Activated gamma-delta T cell treated with Interleukin-2 at 50 U/mL for 16 hours (primary cell): ENCODE data around the gene EPHA3.

Experiments
- DNase-seq: peaks from one replicate; pipeline ENCODE4 v3.0.0-alpha.2; 2020

EPHA3 gene

DNA sequence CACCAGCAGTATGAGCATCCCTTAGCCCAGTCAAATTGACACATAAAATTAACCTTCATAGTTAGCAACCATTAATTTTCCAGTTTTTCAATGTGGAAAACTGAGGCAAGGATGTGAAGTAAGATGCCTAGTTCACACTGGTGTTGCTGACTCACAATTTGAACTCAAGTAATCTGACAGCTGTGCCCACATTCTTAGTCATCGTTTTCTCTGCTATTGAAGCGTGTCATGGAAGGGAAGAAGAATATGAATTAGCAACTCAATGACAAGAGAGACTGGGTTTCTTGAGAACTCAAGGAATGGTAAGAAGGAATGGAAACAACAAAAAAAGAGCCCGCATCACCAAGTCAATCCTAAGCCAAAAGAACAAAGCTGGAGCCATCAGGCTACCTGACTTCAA is 261.4 kb downstream of the EPHA3 start:
- DNase-seq = no peak

- no peak for DNase-seq
These were observed 265.0 kb downstream of the EPHA3 start for GRCh38 chr3:89372456-89372855.

DNA sequence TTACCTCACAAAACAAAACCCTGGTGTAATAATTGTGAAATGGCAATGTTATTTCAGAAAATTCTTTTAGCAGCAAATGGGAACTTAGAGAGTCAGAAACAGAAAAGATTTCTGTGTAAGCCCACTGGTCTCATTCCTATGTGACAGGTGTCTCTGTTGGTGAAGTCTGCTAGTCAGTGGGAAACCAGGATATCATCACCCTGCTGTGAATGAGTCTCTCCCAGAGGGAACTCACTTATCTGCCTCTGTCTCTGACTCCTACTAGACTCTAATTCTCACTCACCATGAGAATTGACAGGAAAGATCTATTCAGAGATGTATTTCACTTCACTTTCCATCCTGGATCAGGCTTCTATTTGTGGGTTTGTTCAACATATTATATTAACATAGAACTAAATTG is 266.0 kb downstream of the EPHA3 start:
- DNase-seq = no peak

DNA sequence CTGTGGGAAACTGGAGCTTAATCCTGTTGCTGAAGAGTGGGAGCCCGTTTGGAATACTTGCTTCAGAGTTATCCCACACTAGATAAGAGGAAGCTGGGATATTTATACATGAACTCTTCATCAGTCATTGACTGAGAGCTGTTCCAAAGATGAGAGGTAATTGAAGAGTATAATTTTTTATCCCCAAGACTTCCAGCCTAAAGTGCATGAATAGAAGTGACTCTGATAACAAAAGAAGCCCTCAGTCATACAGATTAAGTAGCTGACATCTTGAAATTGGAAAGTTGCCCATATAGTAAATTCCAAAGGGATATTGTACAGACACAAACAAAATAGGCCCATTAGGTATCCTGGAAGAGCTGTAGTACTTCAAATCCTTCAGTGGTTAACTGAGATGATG is 268.0 kb downstream of the EPHA3 start:
- no peak for DNase-seq

GRCh38 chr3:89380016-89380415 is 272.6 kb downstream of the EPHA3 start:
- no peak for DNase-seq

DNA sequence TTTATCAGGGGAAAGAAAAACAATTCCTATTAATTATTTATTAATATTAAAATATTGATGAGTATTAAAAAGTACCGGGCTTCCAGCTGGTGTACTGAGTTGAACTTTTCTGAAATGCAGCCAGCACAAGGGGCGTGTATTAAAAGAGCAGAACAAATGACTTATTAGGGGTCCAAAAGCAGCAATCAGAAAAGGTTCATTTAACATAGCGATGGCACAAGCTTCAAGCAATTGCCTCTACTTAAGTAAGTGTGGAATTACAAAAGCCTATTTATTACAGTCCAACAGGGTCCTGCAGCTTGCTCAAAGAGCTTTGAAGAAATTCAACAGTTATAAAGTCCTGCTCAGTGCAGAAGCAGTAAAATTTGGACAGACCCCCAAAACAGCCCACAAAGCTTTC is 285.6 kb downstream of the EPHA3 start:
- no peak for DNase-seq

- DNase-seq = no peak
These were observed 288.0 kb downstream of the EPHA3 start for GRCh38 chr3:89395456-89395855.

- no peak for DNase-seq
These were observed 288.6 kb downstream of the EPHA3 start for GRCh38 chr3:89395996-89396395.

- no peak for DNase-seq
These were observed 294.6 kb downstream of the EPHA3 start for GRCh38 chr3:89402051-89402450.

DNA sequence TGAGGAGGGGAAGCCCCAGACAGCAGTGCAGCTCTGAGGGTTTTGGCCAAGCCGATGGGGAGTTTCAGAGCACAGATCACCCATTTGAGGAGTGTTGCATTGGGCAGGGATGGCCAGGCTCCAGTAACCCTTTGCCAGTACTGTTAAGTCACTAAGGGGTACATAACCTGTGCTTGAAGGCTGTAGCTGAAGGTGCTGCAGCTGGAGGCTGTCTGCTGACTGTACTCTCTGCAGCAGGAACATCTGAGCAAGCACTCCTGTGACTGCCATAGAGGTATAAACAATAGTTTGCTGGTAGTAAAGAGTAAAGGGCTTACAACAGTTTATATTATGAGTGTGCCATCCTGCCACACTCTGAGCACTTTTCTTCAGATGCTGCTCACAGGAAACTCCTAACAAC is 297.8 kb downstream of the EPHA3 start:
- no peak for DNase-seq

GRCh38 chr3:89405593-89405992 is 298.2 kb downstream of the EPHA3 start:
- no peak for DNase-seq

DNA sequence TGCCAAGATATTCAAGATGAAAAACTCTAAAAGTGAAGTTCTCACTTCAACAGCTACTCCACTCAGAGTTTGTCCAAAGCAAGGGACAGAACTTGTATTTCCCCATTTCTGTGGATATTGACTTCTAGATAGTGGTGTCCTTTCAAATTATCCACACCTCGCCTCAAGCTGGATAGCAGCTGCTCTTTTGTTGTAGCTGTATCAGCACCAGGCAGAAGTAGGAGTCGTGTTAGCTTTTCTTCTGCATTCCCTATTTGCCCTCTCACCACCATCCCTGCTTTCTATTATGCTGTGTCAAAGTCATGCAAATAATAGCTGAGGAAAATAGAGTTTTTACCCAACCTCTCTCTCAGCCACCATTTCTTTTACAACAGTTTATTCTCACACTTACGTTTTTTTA is 303.8 kb downstream of the EPHA3 start:
- DNase-seq = no peak

- DNase-seq = no peak
These were observed 306.8 kb downstream of the EPHA3 start for GRCh38 chr3:89414270-89414669.

GRCh38 chr3:89419647-89420241 is 312.3 kb downstream of the EPHA3 start:
- no peak for DNase-seq

DNA sequence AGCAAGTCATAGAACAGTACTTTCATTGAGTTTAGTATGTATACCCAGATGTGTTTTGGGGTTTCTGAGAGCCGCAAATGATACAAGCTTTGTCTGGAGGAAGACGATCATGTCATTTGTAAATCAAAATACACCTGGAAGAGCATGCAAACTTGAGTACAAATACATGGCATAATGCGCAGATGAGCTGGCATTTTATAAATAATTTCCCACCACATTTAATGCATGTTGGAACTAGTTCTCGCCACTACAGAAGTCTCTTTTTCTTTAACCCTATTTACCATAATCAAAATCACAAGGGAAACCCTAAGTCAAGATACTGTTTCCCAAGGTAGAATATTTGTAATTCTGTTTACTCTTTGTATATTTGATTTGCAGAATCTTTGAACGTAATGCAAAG is 318.6 kb downstream of the EPHA3 start:
- DNase-seq = no peak

DNA sequence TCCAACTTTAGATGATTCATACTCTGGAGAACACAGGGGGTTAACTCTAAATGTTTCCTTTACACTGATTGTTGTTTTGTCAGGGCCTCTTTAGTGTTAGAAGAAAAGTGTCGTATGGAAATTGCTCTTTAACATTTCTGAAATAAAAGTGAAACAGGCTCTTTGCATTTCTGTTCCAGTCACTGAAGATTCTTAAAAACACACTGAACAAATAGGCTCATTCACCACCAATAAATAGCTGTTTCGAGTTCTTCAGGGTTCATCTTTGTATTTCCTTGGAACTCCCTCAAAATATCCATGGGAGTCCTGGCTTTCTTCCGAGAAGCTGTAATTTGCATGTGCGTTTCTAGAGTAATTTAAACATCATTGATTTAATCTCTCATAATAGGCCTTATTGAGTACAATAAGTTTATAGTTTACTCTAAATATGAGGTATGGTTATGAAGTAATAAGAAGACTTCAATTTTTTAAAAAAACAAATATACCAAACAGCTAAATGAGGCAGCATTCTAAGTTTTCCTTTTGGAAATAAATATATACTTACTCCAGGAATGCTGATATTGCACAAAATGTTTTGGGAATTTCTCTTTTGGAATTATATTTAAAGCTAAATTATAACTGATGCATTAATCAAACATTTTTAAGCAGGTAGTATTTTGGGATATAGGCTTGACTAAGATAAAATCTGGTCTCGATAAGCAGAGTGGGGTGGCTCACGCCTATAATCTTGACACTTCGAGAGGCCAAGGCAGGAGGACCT is 327.4 kb downstream of the EPHA3 start:
- no peak for DNase-seq

- DNase-seq = no peak
These were observed 329.4 kb downstream of the EPHA3 start for GRCh38 chr3:89436846-89437245.

DNA sequence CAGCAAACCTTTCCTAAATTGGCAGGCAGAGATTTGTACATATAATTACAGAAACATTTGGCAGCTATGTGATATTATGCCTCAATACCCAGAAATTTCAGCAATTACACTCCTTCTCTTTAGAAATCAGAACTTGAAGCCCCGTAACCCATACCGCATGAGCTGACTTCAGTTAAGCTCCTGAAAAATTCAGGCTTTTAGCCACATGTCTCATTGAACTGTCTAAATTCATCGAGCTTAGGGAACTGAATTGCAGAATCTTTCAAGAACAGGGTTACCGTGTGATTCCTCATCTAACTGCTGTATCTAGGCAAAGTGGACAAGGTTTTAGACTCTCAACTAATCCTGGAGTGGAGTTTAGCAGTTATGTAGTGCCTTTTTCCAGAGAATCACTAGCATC is 333.0 kb downstream of the EPHA3 start:
- DNase-seq = no peak

DNA sequence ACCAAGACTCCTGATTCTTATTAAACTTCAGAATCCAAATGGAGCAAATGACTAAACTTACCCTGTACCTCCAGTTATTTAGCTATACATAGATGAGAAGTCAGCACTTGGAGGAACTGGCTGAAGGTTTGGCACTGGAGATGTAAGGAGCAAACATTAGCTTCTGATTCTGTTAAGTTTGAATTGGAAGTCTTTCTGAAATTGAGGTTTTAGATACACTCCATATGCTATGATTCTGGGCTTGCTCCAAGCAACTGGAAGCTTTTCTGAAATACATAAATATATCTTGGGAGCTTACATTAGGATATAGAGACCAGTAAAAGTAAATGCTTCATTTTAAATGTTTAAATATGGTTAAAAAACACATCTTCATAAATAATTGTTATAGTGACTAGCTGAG is 333.7 kb downstream of the EPHA3 start:
- no peak for DNase-seq

GRCh38 chr3:89446593-89446992 is 339.2 kb downstream of the EPHA3 start:
- no peak for DNase-seq

- DNase-seq = no peak
These were observed 339.8 kb downstream of the EPHA3 start for GRCh38 chr3:89447243-89447642.

DNA sequence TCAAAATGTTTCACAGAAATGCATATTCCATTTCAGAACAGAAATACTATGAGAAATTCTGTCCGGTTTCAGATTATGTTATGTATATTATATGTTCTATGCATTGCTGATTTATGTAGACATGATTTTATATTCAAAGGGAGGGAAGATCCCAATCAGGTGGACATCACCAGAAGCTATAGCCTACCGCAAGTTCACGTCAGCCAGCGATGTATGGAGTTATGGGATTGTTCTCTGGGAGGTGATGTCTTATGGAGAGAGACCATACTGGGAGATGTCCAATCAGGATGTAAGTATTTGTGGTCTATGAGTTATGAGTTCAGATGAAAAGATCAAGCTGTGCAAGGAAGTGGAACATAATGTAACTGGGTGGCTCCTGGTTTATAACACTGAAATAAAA is 341.7 kb downstream of the EPHA3 start:
- DNase-seq = no peak

GRCh38 chr3:89452066-89452465 is 344.6 kb downstream of the EPHA3 start:
- no peak for DNase-seq

DNA sequence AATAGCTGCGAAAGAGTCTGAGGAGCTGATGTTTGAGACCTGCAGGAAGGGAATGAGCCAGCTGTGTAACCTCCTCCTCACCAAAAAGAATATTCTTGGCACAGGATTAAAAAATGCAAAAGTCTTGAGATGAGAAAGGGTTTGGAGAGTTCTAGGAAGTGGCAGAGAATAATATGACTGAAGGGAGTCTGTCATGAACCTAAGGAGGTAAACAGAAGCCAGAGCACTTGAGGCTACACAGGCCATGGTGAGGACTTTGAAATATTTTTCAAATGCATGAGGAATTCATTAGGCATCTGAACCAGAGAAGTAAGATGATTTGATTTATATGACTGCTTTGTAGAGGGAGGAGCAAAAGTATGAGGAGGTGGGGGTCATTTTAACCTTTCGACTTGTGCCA is 347.8 kb downstream of the EPHA3 start:
- DNase-seq = no peak

- no peak for DNase-seq
These were observed 360.5 kb downstream of the EPHA3 start for GRCh38 chr3:89467898-89468363.
